ENCODE data around the gene NDUFA9.
A peak's percentile ranks its signal among the peaks of the same experiment; 100 is the strongest.

The NDUFA9 gene

DNA sequence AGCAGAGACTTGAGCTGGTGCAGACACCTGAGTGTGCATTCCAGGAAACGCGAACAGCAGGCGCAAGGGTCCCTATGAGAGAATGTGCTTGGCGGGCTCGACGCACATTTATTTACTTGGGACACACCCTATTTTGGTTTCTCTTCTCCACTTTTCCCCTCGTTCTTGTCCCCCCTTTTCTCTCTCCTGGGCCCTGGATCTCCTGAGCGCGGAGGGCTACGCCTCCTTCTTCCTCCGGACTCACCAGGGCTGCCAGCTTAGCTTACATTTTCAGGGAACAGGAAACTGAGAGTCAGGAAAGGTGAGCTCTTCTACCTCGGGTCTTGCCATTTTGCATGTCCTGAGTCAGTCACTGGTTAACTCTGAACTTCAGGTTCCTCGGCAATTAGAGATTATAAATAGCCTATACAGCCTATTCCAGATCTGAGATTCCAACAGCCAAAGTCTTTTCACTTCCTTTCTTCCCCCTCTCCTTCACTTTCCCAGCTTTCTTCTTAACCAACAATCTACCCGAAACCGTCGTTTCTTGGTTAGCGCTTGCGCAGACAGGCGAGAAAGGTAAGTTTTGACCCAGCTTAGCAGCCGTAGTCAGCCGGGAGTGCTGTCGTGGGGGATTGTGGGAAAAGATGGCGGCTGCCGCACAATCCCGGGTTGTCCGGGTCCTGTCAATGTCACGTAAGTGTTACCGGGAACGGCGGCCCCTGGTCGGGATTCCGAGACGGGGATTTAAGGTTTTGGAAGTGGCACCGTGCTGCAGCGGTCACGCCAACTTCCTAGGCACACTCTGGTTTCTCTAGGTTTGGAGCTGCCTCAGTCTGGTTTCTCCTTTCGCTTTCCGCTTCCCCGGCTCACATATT lies at the start of gene NDUFA9, which contains the start of gene AKAP3:
NDUFA9 (plus strand) TSS at position 614 of the 857 bp plus-strand sequence; CDS start at position 627, 13 bp downstream.
AKAP3 (minus strand) TSS at position 551 of the 857 bp plus-strand sequence. CDS start 10,855 bp downstream, outside the sequence.
- peak; percentile 89 for DNase-seq (ENCODE audit: low spot score)

- DNase-seq (ENCODE audit: low spot score), result no peak
These were observed 45.5 kb upstream of the NDUFA9 start for GRCh38 chr12:4603421-4603820.

DNA sequence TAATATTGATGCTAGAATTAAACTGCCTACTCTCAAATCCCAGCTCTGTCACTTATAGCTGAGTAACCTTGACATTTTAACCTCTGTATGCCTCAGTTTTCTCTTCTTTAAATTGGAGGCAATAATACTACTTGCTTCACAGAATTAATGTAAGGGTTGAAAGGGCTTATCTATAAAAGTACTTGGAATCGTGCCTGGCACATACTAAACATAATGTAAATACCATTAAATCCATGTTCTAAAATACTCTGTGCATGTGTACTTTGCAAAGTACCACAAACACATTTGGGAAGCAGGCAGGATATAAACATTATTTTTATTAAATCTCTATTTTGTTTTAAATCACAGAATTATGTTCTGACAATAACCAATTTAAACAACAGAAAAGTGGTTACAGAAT lies 45.0 kb upstream of the NDUFA9 start:
- DNase-seq (ENCODE audit: low spot score), result no peak

DNA sequence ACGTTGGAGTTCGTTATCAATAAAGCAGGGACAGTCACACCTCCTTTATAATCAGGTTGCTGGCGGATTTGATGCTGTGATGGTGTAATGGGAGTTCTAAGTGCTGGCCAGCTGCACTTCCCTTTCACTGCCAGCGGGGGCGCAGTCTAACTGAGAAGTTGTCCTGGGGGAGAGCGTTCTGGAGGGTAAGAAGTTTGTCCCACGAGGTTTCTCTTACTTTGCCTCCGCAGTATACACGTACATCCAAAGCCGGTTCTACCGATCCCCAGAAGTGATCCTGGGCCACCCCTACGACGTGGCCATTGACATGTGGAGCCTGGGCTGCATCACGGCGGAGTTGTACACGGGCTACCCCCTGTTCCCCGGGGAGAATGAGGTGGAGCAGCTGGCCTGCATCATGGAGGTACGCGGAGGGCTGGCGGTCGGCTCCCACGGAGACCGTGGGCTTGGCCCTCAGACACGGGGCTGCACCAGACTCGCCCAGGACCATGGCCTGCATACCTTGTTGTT lies 44.2 kb upstream of the NDUFA9 start:
- DNase-seq (ENCODE audit: low spot score), result peak; percentile 95

DNA sequence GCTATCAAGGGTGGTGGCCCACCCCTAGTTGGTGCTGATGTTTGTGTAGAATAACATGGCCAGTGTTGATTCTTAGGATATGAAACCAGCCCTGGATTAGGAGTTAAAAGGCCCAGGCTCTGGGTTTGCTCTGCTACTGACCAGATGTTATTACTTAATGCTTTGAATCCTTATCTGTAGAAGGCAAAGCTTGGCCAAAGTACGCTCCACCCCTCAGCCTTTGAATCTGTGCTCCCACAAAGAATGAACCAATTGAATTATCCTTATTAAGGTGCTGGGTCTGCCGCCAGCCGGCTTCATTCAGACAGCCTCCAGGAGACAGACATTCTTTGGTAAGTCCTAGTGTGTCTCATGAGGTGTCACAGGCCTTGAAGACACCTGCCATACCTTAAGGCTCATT lies 41.9 kb upstream of the NDUFA9 start:
- no peak for DNase-seq (ENCODE audit: low spot score)

- no peak for DNase-seq (ENCODE audit: low spot score)
These were observed 39.8 kb upstream of the NDUFA9 start for GRCh38 chr12:4609071-4609470.

DNA sequence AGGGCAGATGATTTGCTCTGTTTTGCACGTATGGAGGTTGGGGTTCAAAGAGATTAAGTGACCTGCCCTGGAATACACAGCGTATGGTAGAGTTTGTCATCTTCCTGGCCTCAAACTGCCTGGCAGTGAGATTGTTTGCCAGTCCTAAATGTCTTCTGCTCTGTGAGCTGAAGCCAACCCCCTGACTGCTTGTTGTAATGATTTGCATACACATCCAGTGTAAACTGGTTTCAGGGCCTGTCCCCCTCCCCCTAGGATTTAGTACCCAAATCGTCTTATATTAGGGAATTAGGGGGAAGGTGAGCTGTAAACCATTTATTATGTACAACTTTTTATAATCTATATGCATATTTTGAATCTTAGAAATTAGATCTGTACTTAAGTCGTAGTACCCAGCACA lies 38.4 kb upstream of the NDUFA9 start:
- DNase-seq (ENCODE audit: low spot score), result no peak

- DNase-seq (ENCODE audit: low spot score), result peak; percentile 82
These were observed 33.2 kb upstream of the NDUFA9 start for GRCh38 chr12:4615667-4616066.

- DNase-seq (ENCODE audit: low spot score), result no peak
These were observed 27.4 kb upstream of the NDUFA9 start for GRCh38 chr12:4621511-4621910.

DNA sequence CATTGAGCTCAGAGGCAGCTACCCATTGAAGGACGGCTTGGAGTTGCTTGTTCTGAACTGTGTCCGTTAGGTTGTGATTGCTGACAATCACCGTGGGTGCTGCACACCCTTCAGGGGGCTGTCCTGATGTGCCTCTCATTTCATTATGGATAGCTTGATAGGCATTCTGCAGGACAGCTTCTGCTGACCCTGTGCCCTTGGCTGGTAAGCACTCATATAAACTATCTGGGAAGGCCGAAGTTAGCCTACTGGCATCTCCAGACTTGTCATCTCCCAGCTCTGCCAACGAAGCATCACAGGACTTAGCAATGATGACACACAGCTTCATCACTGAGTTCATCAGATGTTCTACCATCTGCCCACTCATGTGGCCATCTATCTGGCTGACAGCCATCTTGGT lies 22.4 kb upstream of the NDUFA9 start:
- no peak for DNase-seq (ENCODE audit: low spot score)

GRCh38 chr12:4628406-4628805 lies 20.5 kb upstream of the NDUFA9 start:
- DNase-seq (ENCODE audit: low spot score), result no peak

DNA sequence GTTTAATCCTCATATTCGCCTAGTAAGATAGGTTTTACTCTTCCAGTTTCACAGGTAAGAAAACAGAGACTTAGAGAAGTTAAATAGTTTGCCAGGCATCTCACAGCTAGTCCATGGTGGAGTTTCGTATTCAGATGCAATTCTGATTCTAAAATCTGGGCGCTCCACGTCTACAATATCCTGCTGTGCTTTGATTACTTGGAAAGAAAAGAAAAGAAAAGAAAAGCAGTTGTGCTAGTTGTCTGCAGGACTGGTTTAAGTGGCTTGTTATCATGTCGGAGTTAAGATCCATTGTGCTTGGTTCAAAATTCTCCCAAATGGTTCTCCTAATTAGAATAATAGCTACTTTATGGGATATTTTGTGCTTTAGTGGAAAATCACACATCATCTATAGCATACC lies 18.7 kb upstream of the NDUFA9 start:
- DNase-seq (ENCODE audit: low spot score), result no peak

DNA sequence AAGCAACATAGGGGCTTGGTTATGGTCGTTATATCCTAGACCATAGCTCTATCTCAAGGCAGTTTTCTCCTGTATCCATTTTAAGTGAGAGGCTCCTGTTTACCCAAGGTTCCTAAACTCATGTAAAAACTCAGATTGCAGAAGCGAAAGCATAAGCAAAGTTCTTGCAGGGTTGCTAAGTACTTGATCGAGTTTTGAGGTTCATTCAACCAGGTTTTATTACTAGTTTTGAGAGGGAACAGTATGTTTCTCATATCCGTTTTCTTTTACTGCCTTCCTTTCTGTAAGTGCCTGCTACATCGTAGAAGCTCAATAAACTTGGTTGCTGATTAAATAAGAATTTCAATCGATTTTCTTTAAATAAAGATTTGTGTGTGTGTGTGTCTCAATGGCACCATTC lies 5.2 kb upstream of the NDUFA9 start:
- DNase-seq (ENCODE audit: low spot score), result no peak

DNA sequence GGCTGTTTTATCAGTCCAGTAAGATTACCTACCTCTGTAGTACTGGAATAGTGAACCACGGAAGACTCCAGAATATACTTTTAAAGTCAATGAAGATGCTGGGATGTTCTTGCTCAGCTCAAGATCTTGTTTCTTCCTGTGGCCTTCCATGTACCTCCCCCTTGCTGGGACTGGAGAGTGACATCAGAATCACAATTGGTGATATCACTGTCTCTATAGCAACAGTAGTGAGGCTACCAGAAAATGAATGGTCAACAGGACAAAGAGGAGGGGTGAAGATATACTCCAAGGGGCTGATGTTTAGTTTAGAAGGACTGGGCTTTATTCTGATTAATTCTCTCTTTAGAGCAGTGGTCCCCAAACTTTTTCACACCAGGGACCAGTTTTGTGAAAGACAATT lies 3.9 kb upstream of the NDUFA9 start:
- no peak for DNase-seq (ENCODE audit: low spot score)

- DNase-seq (ENCODE audit: low spot score), result no peak
These were observed 812 bp upstream of the NDUFA9 start for GRCh38 chr12:4648104-4648500.

GRCh38 chr12:4649358-4649661 lies 396 bp downstream of the NDUFA9 start:
- DNase-seq (ENCODE audit: low spot score), result no peak

DNA sequence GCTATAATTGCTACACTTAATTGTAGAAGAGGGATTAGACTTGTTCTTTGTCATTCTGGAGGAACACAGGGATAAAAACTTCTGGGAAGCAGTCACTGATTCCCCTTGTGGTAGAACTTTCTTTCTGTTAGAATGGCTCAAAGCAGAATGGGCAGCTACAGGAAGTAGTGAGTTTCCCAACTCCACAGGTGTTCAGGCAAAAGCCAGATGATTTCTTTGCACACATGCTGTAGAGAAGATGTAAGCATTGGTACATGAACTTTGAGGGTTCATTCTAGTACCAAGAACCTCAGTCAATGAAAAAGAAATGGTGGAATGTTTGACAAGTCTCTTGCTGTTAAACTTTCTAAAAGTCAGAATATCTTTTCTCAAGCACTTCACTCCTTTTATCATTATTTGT lies 4.3 kb downstream of the NDUFA9 start:
- no peak for DNase-seq (ENCODE audit: low spot score)

DNA sequence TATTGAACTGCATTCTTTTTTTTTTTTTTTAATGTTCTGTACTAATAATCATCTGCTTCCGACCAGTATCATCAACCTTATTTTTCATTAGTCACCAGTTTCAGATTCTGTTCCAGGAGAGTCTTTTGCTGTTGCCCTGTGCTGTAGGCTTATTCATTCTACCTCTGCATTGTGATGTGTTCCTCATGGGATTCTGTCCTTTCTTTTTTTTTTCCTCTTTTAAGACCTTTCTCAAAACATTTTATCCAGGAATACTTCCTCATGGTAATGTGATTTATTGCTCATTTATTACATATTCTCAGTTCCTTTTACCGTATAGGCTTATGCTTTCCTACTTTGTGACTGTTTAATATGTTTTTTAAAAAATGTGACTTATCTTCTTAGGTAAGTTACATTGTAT lies 4.8 kb downstream of the NDUFA9 start:
- DNase-seq (ENCODE audit: low spot score), result no peak

DNA sequence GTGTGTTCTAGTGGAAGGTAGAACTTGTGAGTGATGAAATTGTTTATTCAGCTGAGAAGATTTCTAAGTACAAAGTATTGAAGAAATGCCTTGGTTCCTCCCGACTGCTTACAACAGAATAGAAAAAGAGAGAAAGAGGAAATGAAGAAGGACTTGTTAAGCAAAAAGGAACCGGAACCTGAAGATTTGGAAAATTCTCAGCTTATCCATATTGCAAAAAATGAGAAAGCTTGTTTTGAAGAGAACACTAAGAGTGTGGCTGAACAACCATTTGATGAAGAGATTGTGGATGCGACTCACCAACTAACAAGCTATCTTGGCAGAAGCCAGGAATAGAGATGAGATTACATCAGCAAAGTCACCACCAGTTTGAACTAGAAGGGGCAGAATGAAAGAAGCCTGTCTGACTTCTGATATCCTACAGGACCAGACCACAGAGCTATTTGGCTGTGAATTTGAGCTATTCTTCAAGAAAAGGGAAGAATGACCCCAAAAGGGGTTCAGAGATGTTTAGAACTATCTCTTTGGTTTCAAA lies 15.1 kb downstream of the NDUFA9 start:
- DNase-seq (ENCODE audit: low spot score), result no peak

- DNase-seq (ENCODE audit: low spot score), result no peak
These were observed 16.3 kb downstream of the NDUFA9 start for GRCh38 chr12:4665236-4665635.

- no peak for DNase-seq (ENCODE audit: low spot score)
These were observed 30.8 kb downstream of the NDUFA9 start for GRCh38 chr12:4679711-4680110.

GRCh38 chr12:4681732-4682131 lies 32.8 kb downstream of the NDUFA9 start:
- no peak for DNase-seq (ENCODE audit: low spot score)

DNA sequence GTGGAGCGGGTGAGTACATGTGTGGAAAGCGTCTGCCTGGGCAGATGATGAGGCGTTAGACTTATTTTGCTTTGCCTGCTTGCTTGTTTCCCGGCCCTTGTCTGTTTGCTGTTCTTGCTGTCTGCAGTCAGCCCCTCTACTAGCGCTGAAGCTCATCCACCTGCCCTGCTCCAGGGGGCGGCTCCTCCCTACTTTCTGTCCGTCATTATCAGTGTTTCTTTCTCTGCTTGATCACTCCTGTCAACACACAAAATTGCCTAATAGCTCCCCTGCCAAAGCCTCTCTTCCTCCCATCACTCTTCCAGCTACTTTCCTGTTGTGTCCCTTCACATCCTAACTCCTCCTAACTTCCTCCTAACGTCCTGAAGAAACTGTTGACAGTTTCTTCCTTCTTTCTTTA lies 36.4 kb downstream of the NDUFA9 start:
- no peak for DNase-seq (ENCODE audit: low spot score)

GRCh38 chr12:4690760-4691159 lies 41.8 kb downstream of the NDUFA9 start:
- DNase-seq (ENCODE audit: low spot score), result no peak

Measured in pons (tissue), 1 donor.